HG02798 (cell line): ENCODE data around the gene TTC38.
"Not testable (repeated sequence)": the region's sequence is repeated elsewhere in the genome, so short reads cannot be mapped to it uniquely, and the experiment has no call there.

Experiments
- ATAC-seq: cut with Tn5 transposase; IDR thresholded peaks from one replicate; pipeline ENCODE4 v1.9.1; 2021; ENCODE audit warnings: mild to moderate bottlenecking; ENCODE audit not compliant: unreplicated experiment, poor library complexity

Gene TTC38

GRCh38 chr22:46244771-46245170 lies 23.0 kb upstream of the TTC38 start:
- no peak for ATAC-seq

DNA sequence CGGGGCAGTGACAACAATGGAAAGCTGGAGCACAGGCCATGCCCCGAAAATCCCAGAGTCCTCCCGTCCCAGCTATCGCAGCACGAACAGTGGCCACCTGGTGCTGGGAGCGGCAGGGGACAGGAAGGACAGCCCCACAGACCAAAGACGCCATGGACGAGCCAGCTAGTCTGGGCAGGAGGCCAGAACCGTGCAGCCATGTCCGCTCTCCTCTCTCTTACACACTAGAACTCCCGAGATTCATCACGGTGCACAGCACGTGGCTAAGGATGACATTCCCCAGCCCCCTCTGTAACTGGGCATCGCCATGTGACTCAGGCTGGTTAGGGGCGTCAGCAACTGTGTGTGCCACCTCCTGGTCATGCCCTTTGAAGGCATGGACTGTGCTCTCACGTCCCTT lies 22.3 kb upstream of the TTC38 start:
- no peak for ATAC-seq

- ATAC-seq = no peak
Measured at GRCh38 chr22:46246178-46246577, 21.6 kb upstream of the TTC38 start.

- ATAC-seq = no peak
Measured at GRCh38 chr22:46247443-46247975, 20.3 kb upstream of the TTC38 start.

DNA sequence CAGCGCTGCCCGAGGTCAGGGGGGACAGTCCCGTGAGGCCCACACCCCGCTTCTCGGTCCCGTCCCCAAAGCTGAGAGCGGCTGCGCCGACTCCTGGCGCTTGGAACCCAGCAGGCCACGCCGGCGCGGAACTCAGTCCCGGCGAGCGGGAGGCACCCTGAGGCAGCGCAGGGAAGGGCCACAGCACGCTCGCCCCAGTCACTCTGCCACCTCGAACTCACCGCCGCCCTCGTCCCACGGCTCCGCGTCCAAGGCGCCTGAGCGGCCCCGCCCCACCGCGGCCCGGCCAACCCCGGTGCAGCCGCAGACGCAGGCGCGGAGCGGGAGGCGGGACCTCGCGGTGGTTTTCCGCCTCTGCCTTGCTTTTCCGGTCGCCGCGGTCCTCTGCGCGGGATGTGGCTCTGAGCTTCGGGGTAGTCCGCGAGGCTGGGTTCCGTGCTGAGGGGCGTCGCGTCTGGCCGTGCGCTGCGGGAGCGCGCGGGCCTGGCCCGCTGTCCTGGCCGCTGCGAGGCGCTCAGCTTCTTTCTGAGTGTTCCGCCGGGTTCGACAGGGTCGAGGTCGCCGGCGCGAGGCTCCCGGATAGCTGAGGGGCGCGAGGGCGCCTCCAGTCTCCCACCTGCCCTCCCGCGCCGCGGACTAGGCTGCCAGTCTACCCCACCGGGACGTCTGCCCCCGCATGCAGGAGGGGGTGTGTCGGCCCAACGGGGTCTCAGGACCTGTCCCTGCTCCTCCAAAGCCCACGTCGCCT lies 17.6 kb upstream of the TTC38 start, which contains the start of gene CDPF1:
CDPF1 (minus strand) TSS at position 259 of the 748 bp plus-strand sequence. CDS start 2,009 bp downstream, outside the sequence.
- ATAC-seq = peak; percentile 92

GRCh38 chr22:46250783-46251125 lies 17.1 kb upstream of the TTC38 start:
- no peak for ATAC-seq

DNA sequence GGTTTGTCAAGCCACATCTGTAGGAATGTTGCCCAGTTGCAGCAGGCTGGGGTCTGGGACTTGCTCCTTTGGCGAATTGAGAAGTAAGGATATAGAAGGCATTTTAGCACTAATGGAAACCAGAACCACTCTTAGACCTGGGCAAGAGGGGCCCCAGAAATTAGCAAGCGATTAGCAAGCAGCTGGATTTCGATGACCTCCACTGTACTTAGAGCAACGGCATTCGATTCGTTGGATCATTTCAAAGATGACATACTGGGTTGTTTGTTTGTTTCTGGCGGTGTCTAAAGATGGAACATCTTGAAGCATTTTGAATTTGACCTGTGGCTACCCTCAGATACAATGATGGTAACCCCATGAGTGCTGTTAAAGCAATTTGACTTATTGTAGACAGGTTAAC lies 16.5 kb upstream of the TTC38 start:
- ATAC-seq = no peak

DNA sequence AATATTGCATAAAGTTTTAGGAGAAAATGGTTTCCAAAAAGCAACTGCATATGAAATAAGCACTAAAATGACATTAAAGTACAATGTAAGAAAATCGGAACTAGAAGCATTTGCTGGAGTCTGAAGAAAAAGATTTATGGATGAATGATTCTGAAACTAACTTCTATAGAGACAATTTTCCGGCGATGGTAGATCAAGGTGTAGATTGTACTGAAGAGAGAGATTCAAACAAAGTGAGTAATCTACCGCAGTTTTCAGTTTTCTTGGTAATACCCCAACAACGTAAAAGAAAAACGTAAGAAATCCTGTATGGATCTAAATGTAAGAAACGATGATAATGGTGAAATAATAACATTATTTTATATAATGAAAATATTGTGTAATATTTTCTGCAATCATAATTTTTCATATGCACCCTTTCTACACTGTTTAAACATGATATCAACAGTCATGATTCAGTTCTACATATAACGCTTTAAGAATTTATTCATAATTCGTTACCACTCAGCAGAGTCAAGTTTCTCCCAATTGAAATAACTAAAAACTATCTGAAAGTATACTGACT lies 15.9 kb upstream of the TTC38 start:
- ATAC-seq = no peak

GRCh38 chr22:46256358-46256958 lies 11.3 kb upstream of the TTC38 start:
- ATAC-seq = no peak

GRCh38 chr22:46259374-46259773 lies 8.4 kb upstream of the TTC38 start:
- ATAC-seq = no peak

DNA sequence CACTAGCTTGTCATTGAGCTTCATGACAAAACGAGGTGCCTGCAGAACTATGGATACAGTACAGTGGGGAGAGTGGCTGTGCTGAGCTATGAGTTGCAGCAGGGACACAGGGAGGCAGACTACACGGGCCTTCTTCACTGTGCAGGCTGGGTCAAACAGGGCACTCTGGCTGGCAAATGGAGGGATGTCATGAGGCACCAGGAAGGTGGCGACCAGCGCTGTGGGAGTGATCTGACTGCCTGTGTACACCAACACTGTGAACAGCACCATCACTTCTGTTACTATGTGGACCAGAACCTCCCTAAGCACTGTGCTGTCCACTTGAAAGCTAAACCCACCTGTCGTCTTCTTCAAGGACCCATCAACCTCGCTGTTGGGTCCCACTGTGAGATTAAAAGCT lies 7.8 kb upstream of the TTC38 start:
- no peak for ATAC-seq

DNA sequence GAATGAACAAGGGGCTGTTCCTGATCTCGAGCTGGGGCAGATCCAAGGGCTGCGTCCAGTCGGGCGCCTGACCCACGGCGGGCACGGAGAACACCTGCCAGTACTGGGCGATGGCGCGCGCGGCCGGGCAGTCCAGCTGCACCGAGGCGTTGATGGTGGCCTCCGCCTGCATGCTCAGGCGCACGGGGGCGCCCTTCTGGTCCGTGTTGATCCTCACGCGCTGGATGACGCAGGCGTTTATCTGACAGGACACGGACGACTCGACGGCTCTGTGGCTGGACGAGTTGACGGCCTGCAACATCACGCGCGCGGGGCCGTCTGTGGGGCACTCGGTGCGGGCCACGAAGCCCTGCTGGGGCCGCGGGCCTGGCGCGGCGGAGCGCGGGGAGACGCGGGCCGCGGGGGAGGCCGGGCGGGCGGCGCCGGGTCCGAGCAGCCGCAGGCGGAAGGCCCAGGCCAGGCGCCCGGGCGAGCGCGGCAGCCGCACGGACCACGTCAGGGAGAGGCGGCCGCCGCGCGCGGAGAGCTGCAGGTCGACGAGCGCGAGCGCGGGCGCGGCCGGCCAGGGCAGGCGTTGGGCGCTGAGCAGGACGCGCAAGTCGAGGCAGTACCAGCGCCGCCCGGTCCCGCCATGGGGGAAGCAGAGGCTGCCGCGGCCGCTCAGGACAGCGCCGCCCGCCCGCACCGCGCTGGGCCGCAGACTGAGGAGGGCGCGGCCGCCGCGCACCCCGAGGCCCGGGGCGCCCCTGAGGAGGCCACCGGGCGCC lies 5.2 kb upstream of the TTC38 start:
- no peak for ATAC-seq

- no peak for ATAC-seq
Measured at GRCh38 chr22:46263216-46263590, 4.6 kb upstream of the TTC38 start, which contains the start of gene PKDREJ. Gene PKDREJ, minus strand, starts transcription at chr22:46263343. Its CDS starts 21 bp downstream, at chr22:46263322.

- ATAC-seq = not testable (repeated sequence)
Measured at GRCh38 chr22:46264520-46264919, 3.3 kb upstream of the TTC38 start.

DNA sequence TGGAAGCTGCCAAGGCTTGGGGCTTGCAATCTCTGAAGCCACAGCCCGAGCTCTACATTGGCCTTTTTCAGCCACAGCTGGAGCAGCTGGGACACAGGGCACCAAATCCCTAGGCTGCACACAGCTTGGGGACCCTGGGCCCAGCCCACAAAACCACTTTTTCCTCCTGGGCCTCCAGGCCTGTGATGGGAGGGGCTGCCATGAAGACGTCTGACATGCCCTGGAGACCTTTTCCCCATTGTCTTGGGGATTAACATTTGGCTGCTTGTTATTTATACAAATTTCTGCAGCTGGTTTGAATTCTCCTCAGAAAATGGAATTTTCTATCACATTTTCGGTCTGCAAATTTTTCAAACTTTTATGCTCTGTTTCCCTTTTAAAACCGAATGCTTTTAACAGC lies 2.2 kb upstream of the TTC38 start:
- ATAC-seq = not testable (repeated sequence)

DNA sequence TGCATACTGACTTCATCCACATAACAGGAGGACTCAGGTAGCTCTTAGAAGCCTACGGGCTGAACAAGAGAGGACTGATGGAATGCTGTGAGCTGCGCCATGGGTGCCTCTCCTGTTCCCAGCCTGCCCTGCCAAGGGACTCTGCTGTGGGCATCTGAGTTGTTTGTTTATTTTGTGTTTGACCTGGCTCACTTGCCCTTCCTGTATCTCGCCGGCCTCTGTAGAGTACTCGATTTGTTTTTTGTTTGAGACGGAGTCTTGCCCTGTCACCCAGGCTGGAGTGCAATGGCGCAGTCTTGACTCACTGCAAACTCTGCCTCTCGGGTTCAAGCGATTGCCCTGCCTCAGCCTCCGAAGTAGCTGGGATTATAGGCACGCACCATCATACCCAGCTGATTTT lies 1.8 kb downstream of the TTC38 start:
- no peak for ATAC-seq

DNA sequence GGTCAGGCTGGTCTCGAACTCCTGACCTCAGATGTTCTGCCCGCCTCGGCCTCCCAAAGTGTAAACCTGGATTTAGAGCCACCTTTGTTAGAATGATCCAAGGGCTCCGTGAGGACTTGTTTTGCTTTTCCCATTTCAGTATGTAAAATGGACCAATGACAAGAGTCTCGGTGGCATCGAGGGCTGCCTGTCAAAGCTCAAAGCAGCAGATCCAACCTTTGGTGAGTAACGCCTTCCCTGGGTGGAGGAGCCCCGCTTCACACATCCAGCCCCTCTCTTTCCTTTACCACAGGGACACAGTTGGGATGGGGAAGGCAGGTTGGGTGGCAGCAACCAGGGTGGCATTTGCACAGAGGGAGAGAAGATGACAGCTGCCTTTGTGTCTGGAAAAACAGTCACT lies 4.4 kb downstream of the TTC38 start:
- no peak for ATAC-seq

GRCh38 chr22:46272762-46273431 lies 5.1 kb downstream of the TTC38 start:
- no peak for ATAC-seq

DNA sequence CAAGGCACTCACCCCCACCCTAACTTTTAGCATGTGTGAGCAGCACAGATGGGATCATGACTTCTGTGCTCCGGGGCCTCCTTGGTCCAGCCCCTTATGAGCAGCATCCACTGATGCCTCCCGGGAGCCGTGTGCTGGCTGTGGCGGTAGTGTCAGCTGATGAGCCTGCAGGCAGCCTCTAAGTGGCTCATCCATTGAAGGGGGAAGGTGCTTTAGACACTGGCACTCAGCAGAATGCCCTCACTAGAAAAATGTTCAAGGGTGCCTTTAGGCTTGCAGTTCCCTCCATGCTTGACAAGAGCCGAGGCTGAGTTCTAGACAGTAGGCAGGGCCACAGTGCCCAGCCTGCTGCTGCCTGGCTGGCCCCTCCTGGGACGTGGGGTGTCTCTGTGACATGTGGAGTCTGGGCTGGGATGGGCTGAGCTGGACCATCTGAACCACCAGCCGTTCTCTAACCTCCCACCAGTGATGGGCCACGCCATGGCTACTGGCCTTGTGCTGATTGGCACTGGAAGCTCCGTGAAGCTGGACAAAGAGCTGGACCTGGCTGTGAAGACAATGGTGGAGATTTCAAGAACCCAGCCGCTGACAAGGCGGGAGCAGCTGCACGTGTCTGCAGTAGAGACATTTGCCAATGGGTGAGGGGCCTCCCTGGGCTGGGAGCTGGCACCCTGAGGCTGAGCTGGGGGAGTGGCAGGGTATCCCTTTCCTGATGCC lies 5.8 kb downstream of the TTC38 start:
- no peak for ATAC-seq

DNA sequence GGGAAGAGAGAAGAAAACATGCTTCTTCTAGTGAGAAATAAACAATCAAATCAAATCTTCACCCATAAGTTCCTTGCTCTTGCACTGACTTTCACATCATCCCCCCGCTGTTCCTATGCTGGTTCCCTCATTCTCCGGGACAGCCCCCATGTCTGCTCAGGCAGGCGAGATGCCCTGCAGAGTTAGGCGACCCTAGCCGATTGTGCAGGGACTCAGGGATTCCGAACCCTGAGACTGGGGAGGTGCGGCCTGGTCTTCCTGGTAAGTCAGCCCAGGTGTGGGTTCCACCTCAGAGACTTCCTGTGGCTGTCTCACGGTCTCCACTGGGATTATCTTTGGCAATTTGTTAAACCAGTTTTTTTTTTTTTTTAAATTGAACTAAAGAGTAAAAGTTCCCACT lies 6.6 kb downstream of the TTC38 start:
- no peak for ATAC-seq
